Left renal cortex interstitium (tissue), 4 donors: Measurements from ENCODE around the gene CPSF7. TPM values are rescaled to one million over a fixed set of nuclear protein-coding genes. Genes with fewer than 3 reads are reported as not detected.
"Not testable (repeated sequence)": the region's sequence is repeated elsewhere in the genome, so short reads cannot be mapped to it uniquely, and the experiment has no call there.

ENCODE experiments used
- DNase-seq, 4 donors: peaks; one replicate each; pipeline ENCODE4 v3.0.0-alpha.2; 2013; ENCODE audit warnings: low read depth in 4 of 4, low spot score in 2 of 4, missing footprints in 1 of 4
- polyA plus RNA-seq, 4 donors: library from polyadenylated mRNA; unstranded; fragments of 120-200 nt; gene quantifications; one replicate each; pipeline ENCODE4 v1.2.1, GENCODE V29; 2013; ENCODE audit not compliant: insufficient read length in 4 of 4

The CPSF7 gene, protein sequence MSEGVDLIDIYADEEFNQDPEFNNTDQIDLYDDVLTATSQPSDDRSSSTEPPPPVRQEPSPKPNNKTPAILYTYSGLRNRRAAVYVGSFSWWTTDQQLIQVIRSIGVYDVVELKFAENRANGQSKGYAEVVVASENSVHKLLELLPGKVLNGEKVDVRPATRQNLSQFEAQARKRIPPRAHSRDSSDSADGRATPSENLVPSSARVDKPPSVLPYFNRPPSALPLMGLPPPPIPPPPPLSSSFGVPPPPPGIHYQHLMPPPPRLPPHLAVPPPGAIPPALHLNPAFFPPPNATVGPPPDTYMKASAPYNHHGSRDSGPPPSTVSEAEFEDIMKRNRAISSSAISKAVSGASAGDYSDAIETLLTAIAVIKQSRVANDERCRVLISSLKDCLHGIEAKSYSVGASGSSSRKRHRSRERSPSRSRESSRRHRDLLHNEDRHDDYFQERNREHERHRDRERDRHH
- polyA plus RNA-seq, result 100 to 1,000 TPM in 2 of 4 donors, 10 to 100 TPM in 2; 82.4 to 135 (median 111) TPM

DNA sequence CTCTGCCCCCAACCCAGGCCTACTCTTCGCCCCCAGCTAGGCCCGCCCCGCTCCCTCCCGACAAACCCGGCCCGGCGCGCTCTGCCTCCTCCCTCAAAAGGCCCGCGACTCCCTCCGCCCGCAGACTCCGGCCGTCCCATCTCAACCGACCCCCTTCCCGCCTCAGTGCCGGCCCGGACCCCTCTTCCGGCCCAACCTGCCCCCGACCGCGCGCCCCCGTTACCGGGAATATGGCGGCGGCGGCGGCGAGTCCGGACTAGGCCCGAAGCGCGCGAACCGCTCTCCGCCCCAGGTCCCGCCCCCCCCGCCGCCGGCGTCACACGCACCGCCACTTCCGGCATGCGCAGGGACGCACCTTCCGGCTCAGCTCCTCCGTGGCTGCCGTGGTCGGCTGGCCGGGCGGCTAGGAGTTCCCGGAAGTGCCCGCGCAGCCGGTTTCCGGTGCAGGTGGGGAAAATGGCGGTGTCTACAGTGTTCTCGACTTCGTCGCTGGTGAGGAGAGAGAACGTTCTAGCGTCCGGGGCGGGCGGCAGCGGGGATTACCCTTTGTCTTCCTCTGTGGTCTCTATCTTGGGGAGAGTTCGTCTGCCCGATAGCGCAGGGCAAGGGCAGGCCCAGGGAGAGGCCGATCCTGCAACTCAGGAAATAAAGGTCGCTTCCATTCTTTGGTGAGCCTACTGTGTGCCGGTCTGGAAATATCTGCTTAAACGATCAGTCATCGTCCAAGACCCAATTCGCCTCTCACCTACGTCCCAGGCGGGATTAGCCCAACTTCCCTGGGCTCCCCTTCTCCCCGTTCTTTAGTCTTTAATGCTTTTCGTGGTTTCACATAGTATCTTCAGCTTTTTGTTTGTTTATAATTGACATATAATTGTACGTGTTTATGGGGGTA is at the start of gene CPSF7, which contains the start of gene SDHAF2:
Gene CPSF7, minus strand, starts transcription at position 285 of the 892 bp plus-strand sequence. CDS start 740 bp downstream, outside the sequence.
Gene SDHAF2, plus strand, starts transcription at position 434 of the 892 bp plus-strand sequence. Its CDS starts 23 bp downstream, at position 457.
- DNase-seq, result peak; percentile 65 to 89 (median 81)

DNA sequence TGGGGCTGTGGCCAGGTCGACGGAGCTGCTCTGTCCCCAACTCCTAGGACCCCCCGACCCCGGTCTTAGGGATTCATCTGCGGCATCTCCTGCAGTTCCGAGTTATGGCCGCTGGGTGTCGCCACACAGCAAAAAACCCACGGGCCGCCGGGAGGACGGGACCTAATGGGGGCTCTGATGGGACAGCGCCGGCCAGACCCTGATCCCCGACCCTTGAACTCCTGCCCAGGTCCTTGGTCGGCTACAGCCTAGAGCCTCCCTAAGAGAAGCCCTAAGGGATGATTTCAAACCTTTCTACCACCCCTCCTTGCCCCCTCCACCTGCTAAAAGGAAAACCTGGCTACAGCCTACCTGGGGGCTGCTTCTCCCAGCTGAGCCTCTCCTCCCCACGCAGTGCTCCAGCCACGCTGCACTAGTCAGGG is 48.0 kb upstream of the CPSF7 start:
- no peak for DNase-seq

DNA sequence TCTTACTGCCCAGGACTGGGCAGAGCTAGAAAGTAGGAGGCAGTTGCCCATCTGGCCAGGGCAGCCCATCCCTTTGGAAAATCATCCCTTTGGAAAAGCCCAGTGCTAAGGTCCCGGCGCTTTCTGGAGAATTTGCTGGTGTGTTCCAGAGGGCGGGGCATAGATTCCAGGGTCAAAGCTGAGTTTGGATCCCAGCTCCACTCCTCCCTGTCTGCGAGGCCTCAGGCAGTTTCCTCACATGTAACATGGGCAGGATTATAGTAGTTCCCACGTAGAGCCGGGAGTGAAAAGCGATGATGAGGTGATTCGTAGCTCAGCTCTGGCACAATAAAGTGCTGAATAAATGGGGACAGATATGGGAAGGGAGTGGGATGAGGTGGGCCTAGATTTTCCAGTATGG is 47.4 kb upstream of the CPSF7 start:
- no peak for DNase-seq

DNA sequence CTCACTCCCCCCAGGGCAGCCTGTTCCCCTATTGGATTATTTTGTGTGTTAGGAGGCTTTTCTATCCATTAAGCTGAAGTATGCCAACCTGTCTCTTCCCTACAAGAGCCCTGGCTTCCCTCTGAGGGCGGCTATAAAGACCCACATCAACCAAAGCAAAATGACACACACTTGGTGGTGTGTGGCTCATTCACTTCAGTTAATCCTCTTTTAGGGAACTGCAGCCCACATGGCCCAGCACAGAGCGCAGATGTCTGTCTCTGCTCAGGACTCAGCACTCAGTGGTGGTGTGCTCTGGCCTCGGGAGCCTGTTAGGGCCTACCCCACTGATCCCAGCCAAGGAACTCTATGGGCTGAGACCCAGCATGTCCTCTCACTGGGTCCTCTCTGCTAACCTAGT is 46.6 kb upstream of the CPSF7 start:
- no peak for DNase-seq

DNA sequence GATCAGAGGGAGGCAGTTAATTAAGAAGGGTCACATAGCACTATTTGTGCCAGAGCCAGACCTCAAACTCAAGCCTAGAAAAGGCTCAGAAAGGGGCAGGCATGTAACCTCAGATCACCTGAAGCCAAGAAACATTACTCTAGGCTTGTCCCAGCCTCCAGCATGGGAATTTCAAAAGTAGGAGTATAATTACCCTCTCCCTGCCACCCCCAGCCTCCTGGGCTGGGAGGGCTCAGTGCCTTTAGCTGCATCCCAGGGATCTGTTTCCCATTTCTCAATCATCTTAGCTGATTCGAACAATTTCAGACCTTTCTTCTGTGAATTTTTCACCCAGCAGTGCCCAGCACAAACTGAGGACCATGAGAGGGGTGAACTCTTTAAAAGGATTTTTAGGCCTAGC is 45.7 kb upstream of the CPSF7 start:
- no peak for DNase-seq

DNA sequence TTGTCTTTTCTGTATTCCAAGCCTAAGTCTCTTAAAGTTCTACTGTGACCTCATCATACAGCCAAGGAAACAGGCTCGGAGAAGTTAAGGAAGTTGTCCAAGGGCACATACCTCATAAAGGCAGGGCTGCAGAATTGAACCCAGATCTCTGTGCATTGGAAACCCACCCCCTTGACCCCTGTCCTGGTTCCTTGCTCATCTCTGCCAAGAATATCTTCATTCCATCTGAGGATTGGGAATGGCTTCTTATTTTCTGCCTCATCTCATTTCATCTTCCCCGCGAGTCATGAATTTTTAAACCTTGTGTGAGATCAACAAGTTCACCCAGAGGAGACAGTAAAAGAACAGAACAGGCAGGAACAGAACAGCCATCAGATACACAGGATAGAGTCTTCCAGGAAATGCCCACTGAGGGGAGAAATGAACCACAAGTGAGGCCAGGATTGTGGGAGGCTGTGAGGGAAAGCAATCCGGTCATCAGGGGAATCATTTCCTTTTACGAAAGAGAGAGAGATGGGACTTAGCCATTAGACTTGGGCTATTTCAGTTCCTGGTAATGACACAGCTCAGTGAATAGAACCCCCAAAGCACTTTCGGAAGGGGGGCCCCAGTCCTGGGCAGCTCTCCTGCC is 44.4 kb upstream of the CPSF7 start:
- DNase-seq, result no peak

DNA sequence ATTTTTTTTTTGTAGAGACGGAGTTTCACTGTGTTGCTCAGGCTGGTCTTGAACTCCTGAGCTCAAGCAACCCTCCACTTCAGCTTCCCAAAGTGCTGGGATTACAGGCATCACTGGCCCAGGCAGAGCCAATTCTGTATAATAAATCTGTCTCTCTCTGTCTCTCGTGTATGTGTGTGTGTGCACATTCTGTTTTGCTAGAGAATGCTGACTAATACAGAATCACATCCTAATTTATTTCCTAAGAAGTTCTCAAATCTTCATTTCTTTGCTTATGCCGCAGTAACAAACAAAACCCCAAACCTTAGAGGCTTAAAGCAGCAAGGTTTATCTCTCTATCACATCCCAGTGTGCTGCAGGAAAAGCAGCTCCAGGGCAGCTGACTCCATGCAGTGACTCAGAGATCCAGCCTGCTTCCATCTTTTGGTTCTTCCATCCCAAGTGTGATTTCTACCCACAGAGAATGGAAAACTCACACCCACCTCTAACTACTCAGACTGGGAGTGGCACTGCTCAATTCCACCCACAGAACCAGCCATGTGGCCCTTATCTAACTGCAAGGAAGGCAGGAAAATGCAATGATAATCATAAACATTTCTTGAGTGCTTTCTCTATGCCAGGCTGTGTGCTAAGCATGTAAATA is 43.7 kb upstream of the CPSF7 start:
- no peak for DNase-seq

DNA sequence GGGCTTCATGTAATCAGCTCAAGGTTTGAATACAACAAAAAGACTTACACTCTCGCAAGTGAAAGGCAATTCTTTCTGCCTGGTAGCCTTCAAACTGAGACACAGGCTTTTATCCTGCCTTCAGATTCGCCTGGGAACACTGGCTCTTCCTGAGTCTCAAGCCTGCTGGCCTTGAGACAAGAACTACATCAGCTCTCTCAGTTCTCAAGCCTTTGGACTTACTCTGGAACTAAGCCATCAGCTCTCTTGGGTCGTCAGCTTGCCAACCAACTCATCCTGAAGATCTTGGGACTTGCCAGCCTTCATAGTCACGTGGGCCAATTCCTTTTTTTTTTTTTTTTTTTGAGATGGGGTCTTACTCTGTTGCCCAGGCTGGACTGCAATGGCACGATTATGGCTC is 43.1 kb upstream of the CPSF7 start:
- no peak for DNase-seq

DNA sequence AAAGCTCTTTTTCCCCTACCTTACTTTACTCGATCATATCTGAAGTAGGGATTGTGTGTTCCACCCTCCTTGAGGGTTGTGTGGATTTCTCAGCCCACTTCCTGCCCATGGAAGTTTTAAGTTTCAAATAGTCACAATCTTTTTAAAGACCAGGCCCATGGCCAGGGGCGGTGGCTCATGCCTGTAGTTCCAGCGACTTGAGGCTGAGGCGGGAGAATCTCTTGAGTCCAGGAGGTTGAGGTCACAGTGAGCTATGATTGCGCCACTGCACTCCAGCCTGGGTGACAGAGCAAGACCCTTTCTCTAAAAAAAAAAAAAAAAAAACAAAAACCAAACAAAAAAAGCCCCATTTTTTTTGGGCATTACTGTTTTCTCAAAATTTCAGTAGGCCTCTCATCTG is 42.5 kb upstream of the CPSF7 start:
- DNase-seq, result no peak

DNA sequence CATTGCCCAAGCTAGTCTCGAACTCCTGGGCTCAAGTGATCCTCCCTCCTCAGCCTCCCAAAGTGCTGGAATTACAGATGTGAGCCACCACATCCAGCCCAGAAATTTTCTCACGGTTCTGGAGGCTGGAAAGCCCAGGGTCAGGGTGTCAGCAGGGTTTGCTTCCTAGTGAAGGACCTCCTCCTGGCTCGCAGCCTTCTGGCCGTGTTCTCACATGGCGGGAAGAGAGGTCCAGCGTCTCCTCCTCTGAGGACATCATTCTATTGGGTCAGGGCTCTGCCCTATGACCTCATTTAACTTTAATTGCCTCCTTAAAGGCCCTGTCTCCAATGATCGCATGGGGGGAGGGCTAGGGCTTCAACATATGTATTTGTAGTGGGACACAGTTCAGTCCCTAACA is 38.2 kb upstream of the CPSF7 start:
- DNase-seq, result no peak

DNA sequence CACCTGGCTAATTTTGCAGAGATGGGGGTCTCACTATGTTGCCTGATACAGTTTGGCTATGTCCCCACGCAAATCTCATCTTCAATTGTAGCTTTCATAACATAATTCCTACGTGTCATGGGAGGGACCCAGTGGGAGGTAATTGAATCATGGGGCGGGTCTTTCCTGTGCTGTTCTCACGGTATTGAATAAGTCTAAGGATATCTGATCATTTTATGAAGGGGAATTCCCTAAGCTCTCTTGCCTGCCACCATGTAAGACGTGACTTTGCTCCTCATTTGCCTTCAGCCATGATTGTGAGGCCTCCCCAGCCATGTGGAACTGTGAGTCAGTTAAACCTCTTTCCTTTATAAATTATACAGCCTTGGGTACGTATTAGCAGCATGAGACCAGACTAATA is 37.8 kb upstream of the CPSF7 start:
- DNase-seq, result not testable (repeated sequence)

DNA sequence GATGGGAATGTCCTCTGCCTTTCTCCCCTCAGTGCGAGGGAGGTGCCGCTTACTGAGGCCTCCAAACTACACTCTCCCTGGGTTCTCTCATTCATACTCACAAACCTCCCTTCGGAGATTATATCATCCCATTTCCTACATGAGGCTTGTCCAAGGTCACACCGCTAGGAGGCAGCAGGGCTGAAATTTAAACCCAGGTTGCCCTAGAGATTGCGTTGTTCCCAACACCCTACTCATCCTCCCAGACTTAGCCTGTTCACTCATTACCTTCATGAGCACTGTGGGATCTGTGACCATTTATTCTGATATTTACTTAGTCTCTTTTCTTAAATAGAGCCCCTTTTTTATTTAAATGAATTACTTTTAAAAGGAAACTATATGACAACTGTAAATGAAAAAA is 31.2 kb upstream of the CPSF7 start:
- no peak for DNase-seq

DNA sequence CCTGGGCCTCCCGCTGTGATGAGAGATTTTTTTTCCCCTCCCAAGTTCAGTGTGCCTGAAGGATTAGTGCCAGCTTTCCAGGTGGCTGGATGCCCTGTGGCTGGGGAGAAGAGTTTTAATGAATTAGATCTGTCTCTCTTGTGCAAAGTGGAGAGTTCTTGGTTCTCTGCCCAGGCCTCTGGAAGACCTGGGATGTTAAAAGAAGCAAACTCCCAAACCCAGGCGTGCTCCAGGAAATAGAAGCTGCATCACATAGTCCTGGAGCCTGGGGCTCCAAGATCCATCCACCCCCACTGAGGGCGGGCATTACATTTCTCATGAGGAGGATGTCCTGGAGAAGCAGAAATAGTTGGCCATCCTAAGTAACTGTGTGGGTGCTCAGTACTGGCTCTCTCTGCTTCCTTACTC is 30.7 kb upstream of the CPSF7 start:
- no peak for DNase-seq

DNA sequence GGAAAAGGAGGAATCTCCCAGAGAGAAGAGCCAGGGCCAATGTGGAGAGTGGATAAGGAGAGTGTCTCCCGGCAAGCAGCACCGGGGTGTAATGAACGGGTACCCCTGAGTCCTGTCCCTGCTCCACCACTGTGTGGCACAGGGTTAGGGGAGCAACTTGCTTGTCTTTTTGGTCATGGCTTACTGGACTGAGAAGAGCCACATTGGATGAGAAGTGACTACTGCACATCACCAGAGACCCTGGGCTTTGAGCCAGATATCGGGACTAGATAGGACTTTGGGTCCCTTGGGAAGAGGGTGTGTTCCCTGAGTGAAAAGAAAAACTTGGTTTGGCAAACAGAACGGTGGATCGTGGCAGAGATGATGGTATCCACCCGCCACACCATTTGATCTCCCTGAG is 24.7 kb upstream of the CPSF7 start:
- DNase-seq, result no peak

DNA sequence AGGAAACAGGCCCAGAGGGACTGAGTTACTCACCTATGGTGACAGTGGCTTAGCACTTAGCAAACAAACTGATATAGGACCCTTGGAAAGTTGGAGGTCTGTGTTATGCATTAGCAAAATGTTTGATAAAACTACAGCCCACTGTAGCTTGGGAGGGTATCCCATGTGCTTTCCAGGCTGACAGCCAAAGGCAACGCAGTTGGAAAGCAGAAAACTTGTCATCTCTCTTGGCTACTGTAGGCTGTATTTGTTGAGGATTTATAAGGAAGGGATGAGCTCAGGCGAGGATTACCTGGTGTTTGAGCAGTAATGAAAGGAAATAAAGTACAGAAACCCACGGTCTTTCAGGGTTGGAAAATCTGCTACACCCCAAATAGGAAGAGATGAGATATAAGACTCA is 23.9 kb upstream of the CPSF7 start:
- no peak for DNase-seq

DNA sequence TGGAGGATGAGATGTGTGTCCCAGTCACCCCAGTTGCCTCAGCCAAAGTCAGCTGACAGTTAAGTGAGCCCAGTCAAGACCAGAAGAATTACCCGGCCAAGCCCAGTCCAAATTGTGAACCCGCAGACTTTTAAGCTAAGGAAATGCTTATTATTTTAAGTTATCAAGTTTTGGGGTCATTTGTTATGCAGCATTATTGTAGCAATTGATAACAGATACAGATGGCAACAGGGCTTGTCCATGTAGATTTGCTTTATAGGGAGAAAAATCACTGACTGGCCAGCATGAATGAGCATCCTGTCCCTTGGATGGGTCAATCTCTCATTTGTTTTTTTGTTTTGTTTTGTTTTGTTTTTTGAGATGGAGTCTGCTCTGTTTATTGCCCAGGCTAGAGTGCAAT is 23.1 kb upstream of the CPSF7 start:
- DNase-seq, result no peak

DNA sequence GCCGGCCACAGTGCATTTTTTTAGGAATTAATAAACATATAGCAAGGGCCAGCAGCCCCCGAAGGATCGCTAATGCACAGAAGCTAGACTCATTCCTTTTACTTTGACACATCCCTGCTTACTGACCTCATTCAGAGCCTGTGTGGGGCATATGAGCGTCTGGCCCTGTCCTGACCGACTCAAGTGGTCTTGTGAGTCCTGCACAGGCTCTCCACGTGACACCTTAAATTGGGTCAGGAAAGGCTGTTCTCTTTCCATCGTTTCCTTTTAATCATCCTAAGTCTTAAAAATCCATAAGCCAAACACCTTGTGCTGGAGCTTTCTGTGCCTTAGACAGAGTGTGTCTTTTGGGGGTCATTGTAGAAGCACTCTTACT is 18.8 kb upstream of the CPSF7 start:
- DNase-seq, result no peak

DNA sequence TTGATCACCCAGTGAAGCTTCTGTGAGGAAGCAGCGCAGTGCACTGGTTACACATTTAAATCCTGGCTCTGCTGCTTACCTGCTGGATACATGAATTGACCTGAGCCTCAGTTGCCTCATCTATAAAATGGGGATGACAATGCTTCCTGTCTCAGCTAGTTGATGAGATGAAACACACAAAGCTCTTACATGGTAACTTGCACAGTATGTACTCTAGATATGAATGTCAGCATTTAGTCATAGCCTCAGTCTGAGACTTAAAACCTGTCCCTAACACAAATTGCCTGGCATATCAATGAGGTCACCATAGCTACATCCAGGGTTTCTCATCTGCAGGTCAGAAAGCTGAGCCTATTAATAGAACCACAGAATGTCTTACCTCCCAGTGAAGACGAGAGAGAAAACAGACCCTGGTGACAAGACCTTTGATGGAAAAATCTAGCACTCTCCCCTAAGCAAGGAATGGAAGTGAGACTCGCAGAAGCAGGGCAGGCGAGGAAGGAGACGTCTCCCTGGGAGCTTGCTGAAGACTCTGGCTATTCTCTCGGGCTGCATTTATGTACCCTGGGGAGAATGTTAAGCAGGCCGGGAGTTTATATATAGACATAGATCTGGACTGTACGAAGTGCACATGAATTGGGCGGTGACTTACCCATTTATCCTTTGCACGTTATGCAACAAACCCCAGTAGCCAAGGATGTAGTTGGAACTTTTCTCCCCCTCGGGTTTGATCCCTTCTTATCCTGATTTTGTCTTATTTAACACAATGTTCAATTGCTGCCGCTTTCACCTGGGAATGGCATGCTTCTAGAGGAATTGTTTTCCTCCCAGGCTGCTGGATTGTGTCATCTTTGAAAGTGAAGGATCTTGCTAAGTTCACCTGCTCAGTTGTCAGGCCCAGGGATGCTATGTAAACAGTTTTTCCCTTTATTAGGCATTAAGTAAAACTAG is 18.1 kb upstream of the CPSF7 start:
- DNase-seq, result no peak

DNA sequence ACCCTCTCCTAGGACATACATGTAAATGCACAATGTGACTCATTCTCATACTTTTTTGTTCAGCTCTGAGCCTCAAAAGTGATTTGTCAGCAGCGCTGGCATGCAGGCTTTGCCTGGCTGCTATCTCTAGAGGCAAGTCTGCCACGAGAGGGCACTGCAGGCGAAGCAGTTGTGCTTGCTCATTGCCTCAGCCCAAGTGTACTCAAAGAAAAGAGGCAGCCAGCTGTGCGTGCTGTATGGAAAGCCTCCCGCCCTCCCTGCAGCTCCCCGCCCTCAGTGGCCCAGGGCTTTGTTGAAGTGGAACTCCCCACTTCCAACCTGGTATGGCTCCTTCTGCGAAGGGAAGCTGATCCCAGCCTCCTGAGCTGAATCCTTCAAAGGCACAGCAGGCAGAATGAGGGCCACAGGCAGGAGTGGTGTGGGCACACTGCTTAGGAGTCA is 16.5 kb upstream of the CPSF7 start:
- peak in 3 of 4 donors; percentile 44 to 81 (median 57) for DNase-seq
